GM21526 (cell line): ENCODE data around the gene RBMS3.
"Not testable (repeated sequence)": the region's sequence is repeated elsewhere in the genome, so short reads cannot be mapped to it uniquely, and the experiment has no call there.

ENCODE experiments used
- ATAC-seq: cut with Tn5 transposase; IDR thresholded peaks from one replicate; pipeline ENCODE4 v1.9.1; 2021; ENCODE audit warnings: moderate library complexity; ENCODE audit not compliant: unreplicated experiment, low FRiP score

RBMS3 gene

GRCh38 chr3:29644956-29645636 lies 364.2 kb downstream of the RBMS3 start:
- ATAC-seq: no peak

- no peak for ATAC-seq
Observed at GRCh38 chr3:29646043-29646442, 365.2 kb downstream of the RBMS3 start.

DNA sequence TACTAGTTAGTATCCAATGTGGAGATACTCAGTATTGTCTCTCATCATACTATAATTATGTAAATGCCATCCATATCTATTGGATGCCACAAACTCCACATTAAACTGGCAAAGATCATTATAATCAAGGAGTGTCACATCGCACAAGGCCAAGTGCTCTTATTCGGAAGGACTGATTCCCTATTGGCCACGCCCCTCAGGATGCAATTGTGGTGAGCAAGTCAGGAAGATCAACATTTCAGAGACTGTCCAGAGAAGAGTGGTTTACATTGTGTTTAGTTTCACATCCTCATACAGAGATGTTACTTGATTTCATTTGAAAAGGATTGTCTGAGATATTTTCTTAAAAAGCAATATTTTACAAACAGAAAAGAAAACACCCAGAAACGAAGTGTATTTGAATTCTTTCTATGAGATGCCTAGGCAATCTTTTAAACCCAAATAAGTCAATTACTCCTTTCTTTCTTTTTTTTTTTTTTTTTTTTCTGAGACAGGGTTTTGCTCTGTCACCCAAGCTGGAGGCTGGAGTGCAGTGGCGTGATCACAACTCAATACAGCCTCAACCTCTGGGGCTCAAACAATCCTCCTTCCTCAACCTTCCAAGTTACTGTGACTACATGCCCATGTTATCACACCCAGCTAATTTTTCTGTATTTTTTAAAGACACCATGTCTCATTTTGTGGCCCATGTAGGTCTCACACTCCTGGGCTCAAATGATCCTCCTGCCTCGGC lies 369.1 kb downstream of the RBMS3 start:
- peak; percentile 51 for ATAC-seq

- ATAC-seq: no peak
Observed at GRCh38 chr3:29653680-29654079, 372.8 kb downstream of the RBMS3 start.

GRCh38 chr3:29655015-29655747 lies 374.3 kb downstream of the RBMS3 start:
- ATAC-seq: no peak

GRCh38 chr3:29665688-29666087 lies 384.8 kb downstream of the RBMS3 start:
- ATAC-seq: no peak

GRCh38 chr3:29668233-29668632 lies 387.4 kb downstream of the RBMS3 start:
- no peak for ATAC-seq

DNA sequence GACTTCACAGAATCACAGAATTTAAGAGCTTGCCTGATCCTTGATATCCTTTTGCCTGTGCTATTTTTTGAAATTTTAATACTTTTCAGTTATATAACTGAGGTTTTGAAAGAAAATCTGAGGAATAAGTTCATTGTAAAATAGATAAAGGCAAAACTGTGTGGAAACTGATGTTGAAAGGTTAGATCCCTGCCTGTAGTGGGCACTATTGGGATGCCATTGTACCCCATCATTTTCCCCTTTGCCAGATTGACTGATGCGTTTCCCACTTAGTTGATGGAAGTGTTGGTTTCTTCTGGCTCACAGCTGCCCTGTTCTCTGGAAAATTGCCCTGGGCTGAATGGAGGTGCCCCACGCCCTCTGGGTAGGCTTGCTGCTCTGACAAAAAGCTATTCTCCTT lies 387.9 kb downstream of the RBMS3 start:
- ATAC-seq: no peak

DNA sequence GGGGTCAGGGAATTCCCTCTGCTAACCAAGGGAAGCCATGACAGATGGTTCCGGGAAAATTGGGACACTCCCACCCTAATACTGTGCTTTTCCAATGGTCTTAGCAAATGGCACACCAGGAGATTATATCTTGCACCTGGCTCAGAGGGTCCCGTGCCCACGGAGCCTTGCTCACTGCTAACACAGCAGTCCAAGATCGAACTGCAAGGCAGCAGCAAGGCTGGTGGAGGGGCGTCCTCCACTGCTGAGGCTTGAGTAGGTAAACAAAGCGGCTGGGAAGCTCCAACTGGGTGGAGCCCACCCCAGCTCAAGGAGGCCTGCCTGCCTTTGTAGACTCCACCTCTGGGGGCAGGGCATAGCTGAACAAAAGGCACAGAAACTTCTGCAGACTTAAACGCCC lies 389.6 kb downstream of the RBMS3 start:
- ATAC-seq: not testable (repeated sequence)

- ATAC-seq: no peak
Observed at GRCh38 chr3:29677421-29677820, 396.6 kb downstream of the RBMS3 start.

DNA sequence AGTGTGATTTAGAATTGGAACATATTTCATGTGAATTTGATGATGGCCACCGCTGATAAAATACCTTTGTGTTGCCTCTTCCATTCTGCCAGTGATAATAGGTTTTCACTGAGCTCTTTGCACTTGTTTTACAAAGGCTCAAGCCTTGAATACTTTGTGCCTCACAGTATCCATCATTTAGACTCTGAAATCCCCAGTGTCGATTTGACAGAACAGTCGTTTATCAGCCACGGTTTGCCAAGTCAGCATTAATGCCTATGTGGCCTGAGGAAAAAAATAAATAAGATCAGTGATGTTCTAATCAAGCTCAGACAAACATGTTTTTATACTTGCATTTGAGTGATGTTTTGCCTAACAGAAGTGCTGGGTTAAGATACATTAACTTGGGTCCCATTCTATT lies 399.1 kb downstream of the RBMS3 start:
- ATAC-seq: no peak

DNA sequence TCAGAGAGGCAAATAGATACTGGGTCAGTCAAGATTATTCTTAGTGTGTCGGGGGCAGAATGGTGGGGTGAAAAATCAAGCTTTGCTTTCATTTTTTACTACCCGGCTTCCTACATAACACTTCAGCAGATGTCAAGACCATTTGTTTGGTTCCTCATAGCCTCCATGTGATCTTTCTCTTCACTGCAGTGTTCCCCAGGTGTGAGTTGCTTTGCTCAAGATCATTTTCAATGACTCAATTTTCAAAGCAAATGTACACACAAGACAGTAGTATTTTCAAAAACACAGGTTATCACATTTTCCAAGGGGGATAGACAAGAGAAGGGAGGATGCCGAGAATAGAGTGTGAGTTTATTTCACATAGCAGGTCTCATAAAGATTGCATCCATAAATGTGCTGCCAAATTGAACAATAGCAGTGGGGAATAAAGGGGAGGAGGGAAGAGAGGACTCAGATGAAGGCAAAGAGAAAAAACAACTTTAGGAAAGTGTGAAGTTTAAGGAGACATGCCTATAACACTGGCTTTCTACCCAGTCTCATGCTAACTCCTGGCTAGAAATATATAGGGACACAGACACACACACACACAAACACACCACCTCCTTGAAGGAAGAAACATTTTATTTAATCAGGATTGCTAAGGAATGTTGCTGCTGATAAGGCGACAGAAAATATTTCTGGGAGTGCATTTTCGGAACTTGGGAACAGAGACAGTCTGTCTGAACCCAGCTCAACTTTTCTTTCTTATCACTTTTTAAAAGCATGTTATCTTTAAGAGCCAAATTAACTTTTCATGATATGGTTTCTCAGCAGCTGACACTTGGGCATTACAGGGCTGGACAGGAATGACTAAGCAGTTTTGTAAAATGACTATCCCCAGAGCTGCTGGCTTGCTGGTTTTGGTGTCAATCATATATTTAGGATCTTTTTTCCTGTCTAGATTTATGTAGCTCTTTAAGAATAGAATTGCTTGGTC lies 402.4 kb downstream of the RBMS3 start:
- ATAC-seq: peak; percentile 45

GRCh38 chr3:29686889-29687592 lies 406.2 kb downstream of the RBMS3 start:
- peak; percentile 99 for ATAC-seq

GRCh38 chr3:29690686-29691353 lies 409.9 kb downstream of the RBMS3 start:
- no peak for ATAC-seq

GRCh38 chr3:29693863-29694262 lies 413.0 kb downstream of the RBMS3 start:
- no peak for ATAC-seq

- no peak for ATAC-seq
Observed at GRCh38 chr3:29694331-29694730, 413.5 kb downstream of the RBMS3 start.

DNA sequence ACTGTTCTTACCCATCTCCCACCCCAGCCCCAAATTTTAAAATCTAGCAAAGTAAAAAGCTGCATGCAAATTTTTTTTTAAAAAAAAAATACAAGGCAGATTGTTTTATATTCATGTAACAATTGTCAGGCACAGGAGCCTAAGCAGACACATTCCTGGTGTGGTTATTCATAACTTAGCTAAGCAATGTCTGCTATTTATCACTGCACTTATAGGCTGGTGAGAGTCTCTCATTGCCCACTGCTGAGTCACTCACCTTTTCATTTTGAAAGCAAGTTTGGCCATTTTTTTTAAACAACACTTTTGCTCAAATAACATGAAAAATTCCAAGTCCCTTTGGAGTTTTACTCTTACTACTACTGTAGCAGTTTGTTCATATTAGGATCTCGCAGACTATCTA lies 413.9 kb downstream of the RBMS3 start:
- ATAC-seq: no peak

- no peak for ATAC-seq
Observed at GRCh38 chr3:29695201-29695600, 414.3 kb downstream of the RBMS3 start.

GRCh38 chr3:29695643-29696198 lies 414.9 kb downstream of the RBMS3 start:
- ATAC-seq: no peak
